Bone marrow (tissue), 2 donors: ENCODE measurements around the gene TTC12.

Experiments
- DNase-seq, 2 donors: peaks; one replicate each; lab custom pipeline; 2025; lab: John Stamatoyannopoulos, UW

The TTC12 gene

GRCh38 chr11:113331441-113331840, 17.1 kb downstream of the TTC12 start:
- DNase-seq, result no peak

GRCh38 chr11:113332023-113332422, 17.6 kb downstream of the TTC12 start:
- no peak for DNase-seq

- no peak for DNase-seq
These were observed 18.4 kb downstream of the TTC12 start for GRCh38 chr11:113332638-113333329.

GRCh38 chr11:113334183-113334582, 19.8 kb downstream of the TTC12 start:
- no peak for DNase-seq

- DNase-seq, result no peak
These were observed 24.3 kb downstream of the TTC12 start for GRCh38 chr11:113338730-113339129.

GRCh38 chr11:113339929-113340589, 25.7 kb downstream of the TTC12 start:
- DNase-seq, result no peak

GRCh38 chr11:113341388-113342165, 27.2 kb downstream of the TTC12 start:
- no peak for DNase-seq

GRCh38 chr11:113345978-113346377, 31.6 kb downstream of the TTC12 start:
- DNase-seq, result no peak

- DNase-seq, result no peak
These were observed 35.1 kb downstream of the TTC12 start for GRCh38 chr11:113349528-113349927.

GRCh38 chr11:113350336-113351067, 36.1 kb downstream of the TTC12 start:
- no peak for DNase-seq

GRCh38 chr11:113351068-113351450, 36.7 kb downstream of the TTC12 start:
- DNase-seq, result no peak

GRCh38 chr11:113351480-113351879, 37.1 kb downstream of the TTC12 start:
- DNase-seq, result no peak

- DNase-seq, result no peak
These were observed 41.8 kb downstream of the TTC12 start for GRCh38 chr11:113356203-113356602.

- DNase-seq, result no peak
These were observed 49.0 kb downstream of the TTC12 start for GRCh38 chr11:113363406-113363805.

GRCh38 chr11:113363996-113364641, 49.7 kb downstream of the TTC12 start:
- DNase-seq, result no peak

- no peak for DNase-seq
These were observed 51.5 kb downstream of the TTC12 start for GRCh38 chr11:113365895-113366294.

- no peak for DNase-seq
These were observed 55.0 kb downstream of the TTC12 start for GRCh38 chr11:113369411-113369810.

- no peak for DNase-seq
These were observed 56.3 kb downstream of the TTC12 start for GRCh38 chr11:113370634-113371033.

GRCh38 chr11:113372309-113372708, 57.9 kb downstream of the TTC12 start:
- DNase-seq, result no peak

GRCh38 chr11:113373306-113373705, 58.9 kb downstream of the TTC12 start:
- no peak for DNase-seq

GRCh38 chr11:113373981-113374560, 59.7 kb downstream of the TTC12 start:
- no peak for DNase-seq
